Mesenchymal stem cell (in vitro differentiated cells and primary cell): ENCODE measurements around the gene HS1BP3.

Source experiments
- DNase-seq: peaks from one replicate; pipeline ENCODE4 v3.0.0-alpha.2; 2013
- H2AFZ ChIP-seq: one replicate; pipeline ENCODE4 v1.6.1; 2013; ENCODE audit warnings: low read depth, mild to moderate bottlenecking, control low read depth, inconsistent platforms, low read length, moderate library complexity
- H2AK5ac ChIP-seq: 2 replicates; pipeline ENCODE4 v1.6.1; 2013; ENCODE audit warnings: low read length, moderate library complexity, mild to moderate bottlenecking, inconsistent platforms; ENCODE audit not compliant: severe bottlenecking
- H2BK120ac ChIP-seq: one replicate; pipeline ENCODE4 v1.6.1; 2013; ENCODE audit warnings: low read depth, mild to moderate bottlenecking, inconsistent platforms, low read length, moderate library complexity
- H2BK12ac ChIP-seq, 2 experiments: one replicate each; pipeline ENCODE4 v1.6.1; 2013; ENCODE audit warnings: inconsistent platforms in 2 of 2, low read length in 2 of 2, mild to moderate bottlenecking in 2 of 2, moderate library complexity in 2 of 2, control low read depth in 1 of 2
- H2BK15ac ChIP-seq: one replicate; pipeline ENCODE4 v1.6.1; 2013; ENCODE audit warnings: mild to moderate bottlenecking, low read depth, inconsistent platforms; ENCODE audit not compliant: poor library complexity, severe bottlenecking
- H2BK5ac ChIP-seq: 2 replicates; pipeline ENCODE4 v1.6.1; 2013; ENCODE audit warnings: low read depth, mild to moderate bottlenecking, low read length, control low read depth, inconsistent platforms; ENCODE audit not compliant: poor library complexity, severe bottlenecking
- H3K14ac ChIP-seq, 2 experiments: one replicate each; pipeline ENCODE4 v1.6.1; 2013; ENCODE audit warnings: inconsistent platforms in 2 of 2, low read length in 2 of 2, control low read depth in 1 of 2, mild to moderate bottlenecking in 1 of 2, moderate library complexity in 1 of 2
- H3K18ac ChIP-seq, 2 experiments: one replicate each; pipeline ENCODE4 v1.6.1; 2013; ENCODE audit warnings: inconsistent platforms in 2 of 2, low read length in 2 of 2, control low read depth in 1 of 2, low read depth in 1 of 2, mild to moderate bottlenecking in 1 of 2
- H3K23ac ChIP-seq, 2 experiments: one replicate each; pipeline ENCODE4 v1.6.1; 2013; ENCODE audit warnings: inconsistent platforms in 2 of 2, low read length in 2 of 2, mild to moderate bottlenecking in 2 of 2, moderate library complexity in 2 of 2, control low read depth in 1 of 2
- H3K27ac ChIP-seq: 2 replicates; pipeline ENCODE4 v1.5.1; 2013; ENCODE audit warnings: mild to moderate bottlenecking, moderate library complexity, low read length, control low read depth, inconsistent platforms; ENCODE audit not compliant: poor library complexity, severe bottlenecking
- H3K27me3 ChIP-seq, 2 experiments: 2 replicates each; pipeline versions ENCODE4 v1.6.1 to v1.7.0; 2013; ENCODE audit warnings: low read length in 2 of 2, mild to moderate bottlenecking in 2 of 2, moderate library complexity in 2 of 2, control low read depth in 1 of 2, inconsistent platforms in 1 of 2; ENCODE audit not compliant: control insufficient read depth in 1 of 2, insufficient read depth in 1 of 2
- H3K36me3 ChIP-seq, 2 experiments: 2 replicates each; pipeline versions ENCODE4 v1.6.1 to v1.7.0; 2013; ENCODE audit warnings: low read length in 2 of 2, control low read depth in 1 of 2, inconsistent platforms in 1 of 2, low read depth in 1 of 2, mild to moderate bottlenecking in 1 of 2; ENCODE audit not compliant: insufficient read depth in 2 of 2, control insufficient read depth in 1 of 2
- H3K4ac ChIP-seq, 2 experiments: one replicate each; pipeline ENCODE4 v1.6.1; 2013; ENCODE audit warnings: inconsistent platforms in 2 of 2, low read length in 2 of 2, mild to moderate bottlenecking in 2 of 2, moderate library complexity in 2 of 2, control low read depth in 1 of 2, low read depth in 1 of 2
- H3K4me1 ChIP-seq: 2 replicates; pipeline ENCODE4 v1.6.1; 2013; ENCODE audit warnings: low read depth, low read length, control low read depth; ENCODE audit not compliant: control insufficient read depth, insufficient read depth
- H3K4me2 ChIP-seq: 2 replicates; pipeline ENCODE4 v1.6.1; 2013; ENCODE audit warnings: low read length, mild to moderate bottlenecking, inconsistent platforms; ENCODE audit not compliant: poor library complexity, severe bottlenecking
- H3K4me3 ChIP-seq, 2 experiments: 2 replicates each; pipeline versions ENCODE4 v1.5.1 to v1.7.0; 2013; ENCODE audit warnings: low read length in 2 of 2, mild to moderate bottlenecking in 2 of 2, control low read depth in 1 of 2, low read depth in 1 of 2; ENCODE audit not compliant: insufficient read depth in 1 of 2
- H3K79me1 ChIP-seq: replicated peaks from 2 replicates; pipeline ENCODE4 v1.6.1; 2013; ENCODE audit warnings: mild to moderate bottlenecking, control low read depth, low read length, inconsistent platforms; ENCODE audit not compliant: poor library complexity, severe bottlenecking
- H3K9ac ChIP-seq: 2 replicates; pipeline ENCODE4 v1.7.0; 2013; ENCODE audit warnings: mild to moderate bottlenecking, low read length, moderate library complexity
- H3K9me3 ChIP-seq: 2 replicates; pipeline ENCODE4 v1.7.0; 2013; ENCODE audit warnings: mild to moderate bottlenecking, low read length; ENCODE audit not compliant: control insufficient read depth
- H4K8ac ChIP-seq: one replicate; pipeline ENCODE4 v1.6.1; 2013; ENCODE audit warnings: inconsistent platforms, mild to moderate bottlenecking, low read length, moderate library complexity
- H4K91ac ChIP-seq: one replicate; pipeline ENCODE4 v1.6.1; 2013; ENCODE audit warnings: mild to moderate bottlenecking, low read length, inconsistent platforms
- WGBS: methylation state at CpG from one replicate; pipeline ENCODE4 v1.1.7; 2013; ENCODE audit warnings: mixed read lengths; 5-methylcytosine and 5-hydroxymethylcytosine counted together

The HS1BP3 gene

DNA sequence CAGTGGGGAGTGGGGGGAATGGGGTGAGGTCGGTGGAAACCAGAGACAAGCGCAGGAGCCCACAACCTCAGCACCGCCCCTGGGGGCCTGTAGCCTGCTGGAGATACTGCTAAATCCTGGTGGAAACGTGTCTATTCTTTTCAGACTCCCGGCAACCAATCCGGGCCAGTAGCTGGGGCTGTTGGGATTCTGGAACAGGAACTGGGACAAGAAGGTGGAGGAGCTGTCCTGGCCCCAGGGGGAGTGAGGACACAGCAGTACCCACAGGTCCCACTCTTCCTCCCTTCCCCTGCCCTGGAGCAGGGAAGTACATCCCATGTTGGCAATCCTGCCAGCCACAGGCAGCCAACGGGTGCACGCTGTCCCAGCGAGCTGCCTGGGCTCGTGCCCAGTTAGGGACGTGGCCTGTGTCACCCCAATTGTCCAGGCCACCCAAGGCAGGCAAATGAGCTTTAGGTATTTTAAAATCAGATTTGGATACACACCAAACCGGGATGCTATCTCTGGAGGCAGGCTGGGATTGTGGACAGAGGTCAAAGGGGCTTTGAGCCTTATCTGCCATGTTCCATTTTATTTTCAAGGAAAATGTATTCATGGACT lies 51.8 kb downstream of the HS1BP3 start:
- Histone ChIP-seq H3K27ac (no peak overlapping the region), H3K4me2 (no peak overlapping the region), H3K9me3 (no peaks in the 10 kb centered on the region), H3K18ac (peak overlapping the region; percentile 79 to 97), H2AK5ac (peak overlapping the region; percentile 96), H2BK15ac (peak overlapping the region; percentile 78), H3K9ac (no peak overlapping the region), H2BK5ac (no peak overlapping the region), H4K8ac (peak overlapping the region; percentile 24), H3K14ac (peak overlapping the region in 1 of 2 experiments; percentile 89), H3K36me3 (no peaks in the 10 kb centered on the region), H2BK12ac (peak overlapping the region; percentile 95 to 100), H3K23ac (peak overlapping the region in 1 of 2 experiments; percentile 3), H3K4me1 (peaks cover 36% of the 10 kb centered on the region), H2BK120ac (peak overlapping the region; percentile 89), H3K4ac (peak overlapping the region; percentile 16 to 91), H3K79me1 (no peaks in the 10 kb centered on the region), H4K91ac (peak overlapping the region; percentile 99), H3K27me3 (no peaks in the 10 kb centered on the region), H3K4me3 (no peak overlapping the region), H2AFZ (no peak overlapping the region)
- WGBS, result 88% methylated on average over 10 of the region's 12 CpGs
- DNase-seq, result no peak

DNA sequence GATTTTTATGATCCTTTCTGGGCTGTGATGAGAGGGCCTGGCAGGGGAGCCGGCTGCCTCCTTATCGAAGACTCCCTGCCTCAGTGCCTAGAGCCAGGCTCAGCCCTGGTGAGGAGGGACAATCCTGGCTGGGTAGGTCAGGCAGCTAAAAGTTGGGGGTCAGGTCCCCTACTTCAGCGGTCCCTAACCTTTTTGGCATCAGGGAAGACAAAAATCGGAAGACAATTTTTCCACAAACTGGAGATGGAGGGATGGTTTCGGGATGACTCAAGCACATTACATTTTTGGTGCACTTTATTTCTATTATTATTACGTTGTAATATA lies 53.1 kb downstream of the HS1BP3 start:
- peak overlapping the region; percentile 96 for H2BK120ac ChIP-seq
- peaks cover 47% of the 10 kb centered on the region for H3K4me1 ChIP-seq
- WGBS, result 58% methylated on average over 3 of the region's 6 CpGs
- no peaks in the 10 kb centered on the region for H3K36me3 ChIP-seq
- H3K4ac ChIP-seq, result peak overlapping the region; percentile 71 to 99
- peak overlapping the region; percentile 90 to 94 for H2BK12ac ChIP-seq
- H2AFZ ChIP-seq, result no peak overlapping the region
- H3K14ac ChIP-seq, result no peak overlapping the region
- H3K4me2 ChIP-seq, result no peak overlapping the region
- no peak overlapping the region for H3K4me3 ChIP-seq
- no peaks in the 10 kb centered on the region for H3K9me3 ChIP-seq
- no peak overlapping the region for H3K23ac ChIP-seq
- H4K8ac ChIP-seq, result peak overlapping the region; percentile 97
- no peaks in the 10 kb centered on the region for H3K27me3 ChIP-seq
- no peak overlapping the region for H3K9ac ChIP-seq
- H3K27ac ChIP-seq, result peak overlapping the region; percentile 11
- H4K91ac ChIP-seq, result peak overlapping the region; percentile 99
- H2AK5ac ChIP-seq, result peak overlapping the region; percentile 78
- H3K18ac ChIP-seq, result peak overlapping the region; percentile 93 to 97
- no peak overlapping the region for H2BK5ac ChIP-seq
- H2BK15ac ChIP-seq, result no peak overlapping the region
- no peak for DNase-seq
- H3K79me1 ChIP-seq, result no peaks in the 10 kb centered on the region

DNA sequence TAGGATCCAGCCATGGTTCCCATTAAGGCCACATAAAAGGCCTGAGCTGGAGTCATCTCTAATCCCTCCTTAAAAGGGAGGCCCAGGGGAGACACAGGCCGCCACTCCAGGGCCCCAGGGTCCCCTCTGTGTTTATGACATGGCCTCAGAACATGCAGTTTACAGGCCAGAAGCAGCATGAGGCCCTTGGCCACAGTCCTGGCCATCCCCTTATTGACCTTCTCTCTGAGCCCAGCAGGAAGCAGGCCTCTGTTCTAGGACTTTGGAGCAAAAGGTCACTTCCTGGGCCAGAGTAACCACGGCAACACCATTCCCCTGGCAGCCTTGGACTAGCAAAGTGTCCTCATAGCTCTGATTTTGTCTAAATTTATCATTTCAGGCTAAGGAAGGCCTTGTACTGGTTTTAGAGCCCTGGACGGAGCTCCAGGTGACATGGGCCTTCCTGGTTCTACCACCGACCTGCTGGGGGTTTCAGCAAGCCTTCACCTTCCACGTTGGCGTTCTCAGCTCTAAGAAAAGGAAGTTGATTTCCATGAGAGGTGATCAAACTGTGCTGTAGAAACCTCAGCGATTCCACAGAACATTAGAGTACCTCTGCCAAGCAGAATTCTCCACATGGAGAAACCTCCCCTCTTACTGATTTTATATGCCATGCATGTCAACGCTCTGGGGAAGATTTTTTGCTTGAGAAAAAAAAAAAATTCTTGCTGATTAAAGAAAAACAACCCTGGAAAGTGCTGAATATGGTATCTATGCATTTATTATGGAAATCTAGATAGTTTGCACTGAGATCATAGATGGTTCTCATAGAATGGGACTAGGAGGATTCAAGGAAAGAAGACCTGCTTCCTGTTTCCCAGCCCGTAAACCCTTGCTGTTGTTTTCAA lies 53.7 kb downstream of the HS1BP3 start:
- peaks cover 47% of the 10 kb centered on the region for H3K4me1 ChIP-seq
- peak overlapping the region; percentile 97 for H3K18ac ChIP-seq
- H4K91ac ChIP-seq, result peak overlapping the region; percentile 99
- H2BK12ac ChIP-seq, result peak overlapping the region; percentile 98 to 99
- no peaks in the 10 kb centered on the region for H3K36me3 ChIP-seq
- H2AFZ ChIP-seq, result no peak overlapping the region
- 23% methylated on average over 6 of the region's 9 CpGs for WGBS
- H3K14ac ChIP-seq, result no peak overlapping the region
- no peak overlapping the region for H3K4me3 ChIP-seq
- no peak overlapping the region for H2BK5ac ChIP-seq
- no peaks in the 10 kb centered on the region for H3K27me3 ChIP-seq
- H3K4me2 ChIP-seq, result no peak overlapping the region
- H4K8ac ChIP-seq, result peak overlapping the region; percentile 97
- H2AK5ac ChIP-seq, result peak overlapping the region; percentile 90
- peak overlapping the region; percentile 45 for H3K9ac ChIP-seq
- H3K4ac ChIP-seq, result peak overlapping the region; percentile 99
- H3K27ac ChIP-seq, result no peak overlapping the region
- peak overlapping the region; percentile 82 for H2BK15ac ChIP-seq
- no peaks in the 10 kb centered on the region for H3K79me1 ChIP-seq
- no peaks in the 10 kb centered on the region for H3K9me3 ChIP-seq
- peak overlapping the region; percentile 96 for H2BK120ac ChIP-seq
- peak; percentile 94 for DNase-seq
- no peak overlapping the region for H3K23ac ChIP-seq
